NCI-H446 (cell line): ENCODE measurements around the gene IPO5.

Experiments used
- DNase-seq, 2 experiments: peaks; one replicate each; lab custom pipeline; 2025; lab: John Stamatoyannopoulos, UW

The IPO5 gene

GRCh38 chr13:97953376-97953970 lies at the start of gene IPO5:
IPO5 (plus strand) TSS chr13:97953675; CDS start chr13:97976697, 23,022 bp downstream.
- no peak for DNase-seq

- peak; percentile 54 to 88 for DNase-seq
Measured at GRCh38 chr13:97904059-97904458, 49.4 kb upstream of the IPO5 start.

- no peak for DNase-seq
Measured at GRCh38 chr13:97905517-97905916, 48.0 kb upstream of the IPO5 start.

- peak in 1 of 2 experiments; percentile 21 for DNase-seq
Measured at GRCh38 chr13:97911311-97912138, 42.0 kb upstream of the IPO5 start.

- DNase-seq = no peak
Measured at GRCh38 chr13:97912139-97912535, 41.3 kb upstream of the IPO5 start.

GRCh38 chr13:97913206-97913605 lies 40.3 kb upstream of the IPO5 start:
- no peak for DNase-seq

GRCh38 chr13:97914540-97914939 lies 38.9 kb upstream of the IPO5 start:
- no peak for DNase-seq

- peak in 1 of 2 experiments; percentile 2 for DNase-seq
Measured at GRCh38 chr13:97921176-97921816, 32.2 kb upstream of the IPO5 start.

- DNase-seq = no peak
Measured at GRCh38 chr13:97928301-97928700, 25.2 kb upstream of the IPO5 start.

GRCh38 chr13:97932036-97932435 lies 21.4 kb upstream of the IPO5 start:
- no peak for DNase-seq

- DNase-seq = no peak
Measured at GRCh38 chr13:97932647-97933046, 20.8 kb upstream of the IPO5 start.

GRCh38 chr13:97933776-97934175 lies 19.7 kb upstream of the IPO5 start:
- DNase-seq = no peak

- no peak for DNase-seq
Measured at GRCh38 chr13:97934590-97934989, 18.9 kb upstream of the IPO5 start.

GRCh38 chr13:97935071-97935470 lies 18.4 kb upstream of the IPO5 start:
- DNase-seq = no peak

- no peak for DNase-seq
Measured at GRCh38 chr13:97936036-97936435, 17.4 kb upstream of the IPO5 start.

GRCh38 chr13:97938706-97939475 lies 14.6 kb upstream of the IPO5 start:
- no peak for DNase-seq

- DNase-seq = no peak
Measured at GRCh38 chr13:97944396-97945029, 9.0 kb upstream of the IPO5 start.

GRCh38 chr13:97945342-97945741 lies 8.1 kb upstream of the IPO5 start:
- DNase-seq = no peak

- DNase-seq = no peak
Measured at GRCh38 chr13:97945792-97946419, 7.6 kb upstream of the IPO5 start.

- DNase-seq = no peak
Measured at GRCh38 chr13:97946951-97947588, 6.4 kb upstream of the IPO5 start.

GRCh38 chr13:97948041-97948440 lies 5.4 kb upstream of the IPO5 start:
- DNase-seq = no peak
